SK-N-SH (cell line): ENCODE results near the gene SH2D4B.

ENCODE experiments used
- CTCF ChIP-seq: fragments of 200-600 bp; sonication (generic); IDR thresholded peaks from 2 replicates; pipeline ENCODE4 v1.6.1; 2017; ENCODE audit warnings: antibody characterized with exemption, mild to moderate bottlenecking, moderate library complexity
- FOXM1 ChIP-seq: IDR thresholded peaks from 2 replicates; pipeline ENCODE4 v1.4.0; 2012; ENCODE audit warnings: low read depth, mild to moderate bottlenecking
- JUND ChIP-seq: IDR thresholded peaks from 2 replicates; pipeline ENCODE4 v1.4.0; 2012
- USF1 ChIP-seq: IDR thresholded peaks from 2 replicates; pipeline ENCODE4 v1.4.0; 2012; ENCODE audit warnings: low read depth, borderline replicate concordance

- TF ChIP-seq JUND: no peak
- TF ChIP-seq CTCF: no peak
- no peak for TF ChIP-seq FOXM1
- TF ChIP-seq USF1: no peak
Measured at GRCh38 chr10:80526218-80526617, 11.5 kb upstream of the SH2D4B start.
